CD4-positive, alpha-beta T cell (primary cell): ENCODE measurements around the gene C1QTNF6. TPM values are rescaled to one million over a fixed set of nuclear protein-coding genes. Genes with fewer than 3 reads are reported as not detected.

Experiments
- ATAC-seq: fragments of 200-7000 bp; cut with Tn5 transposase; one replicate; pipeline ENCODE4 v1.10.0; 2022; ENCODE audit warnings: mild to moderate bottlenecking; ENCODE audit not compliant: poor library complexity
- CTCF ChIA-PET: fragments of 350-600 bp; sonication (Branson Sonifier 250); formaldehyde crosslinking; loops from one replicate; lab custom pipeline; 2021; ENCODE audit warnings: antibody characterized with exemption, inconsistent platforms; lab: Charles Lee
- POLR2A ChIA-PET: fragments of 350-600 bp; sonication (Branson Sonifier 250); formaldehyde crosslinking; loops from one replicate; lab custom pipeline; 2021; ENCODE audit warnings: antibody characterized with exemption, inconsistent platforms; lab: Charles Lee
- DNase-seq, 14 experiments: peaks; one replicate each; pipeline ENCODE4 v3.0.0-alpha.2; 2013 to 2020; ENCODE audit warnings: mixed read lengths in 2 of 14
- H3K27ac ChIP-seq, 2 donors: one replicate each; pipeline versions ENCODE4 v1.5.1 to v1.7.0; 2013; ENCODE audit warnings: low read length in 2 of 2, low read depth in 1 of 2, mild to moderate bottlenecking in 1 of 2
- H3K27me3 ChIP-seq, 2 experiments: 1 replicate in 1 of 2; 2 replicates in 1 of 2; pipeline versions ENCODE4 v1.6.1 to v1.7.0; 2013; ENCODE audit warnings: low read length in 2 of 2, control low read depth in 1 of 2, mild to moderate bottlenecking in 1 of 2, moderate library complexity in 1 of 2; ENCODE audit not compliant: insufficient read depth in 2 of 2, control insufficient read depth in 1 of 2
- H3K36me3 ChIP-seq: one replicate; pipeline ENCODE4 v1.6.1; 2013; ENCODE audit warnings: low read length, control low read depth; ENCODE audit not compliant: insufficient read depth
- H3K4me1 ChIP-seq: one replicate; pipeline ENCODE4 v1.6.1; 2013; ENCODE audit warnings: low read length, control low read depth; ENCODE audit not compliant: insufficient read depth
- H3K4me3 ChIP-seq: one replicate; pipeline ENCODE4 v1.5.1; 2013; ENCODE audit warnings: mild to moderate bottlenecking, low read length, moderate library complexity
- H3K9me3 ChIP-seq, 2 experiments: 1 replicate in 1 of 2; 2 replicates in 1 of 2; pipeline versions ENCODE4 v1.6.1 to v1.7.0; 2013; ENCODE audit warnings: low read length in 2 of 2, mild to moderate bottlenecking in 2 of 2, control low read depth in 1 of 2, moderate library complexity in 1 of 2; ENCODE audit not compliant: control insufficient read depth in 1 of 2, insufficient read depth in 1 of 2
- H3K27ac Mint-ChIP-seq: one replicate; pipeline ENCODE4 v1.8.0; 2020; ENCODE audit warnings: mixed read lengths
- H3K27me3 Mint-ChIP-seq: one replicate; pipeline ENCODE4 v1.8.0; 2021; ENCODE audit warnings: mixed read lengths
- H3K36me3 Mint-ChIP-seq: one replicate; pipeline ENCODE4 v1.8.0; 2021; ENCODE audit warnings: low read depth, mixed read lengths
- H3K4me1 Mint-ChIP-seq: one replicate; pipeline ENCODE4 v1.8.0; 2021; ENCODE audit warnings: low read depth, mixed read lengths
- H3K4me3 Mint-ChIP-seq: one replicate; pipeline ENCODE4 v1.8.0; 2020; ENCODE audit warnings: mild to moderate bottlenecking, mixed read lengths
- H3K9me3 Mint-ChIP-seq: one replicate; pipeline ENCODE4 v1.8.0; 2020; ENCODE audit warnings: mixed read lengths
- intact Hi-C, 2 experiments: fragments of 100-400 bp; cut with DNase I in 1 of 2; cut with micrococcal nuclease in 1 of 2; formaldehyde crosslinking; loops; one replicate each; pipeline versions ENCODE4 v1.15.1 to v1.9.0; 2023 to 2025; cut with DNase I, micrococcal nuclease
- total RNA-seq, 174 experiments: library from RNA in 2 of 174; stranded (reverse) in 2 of 174; gene quantifications; one replicate each; pipeline ENCODE4 v1.2.3 and lab custom pipeline; 2021 to 2026
- TF ChIP-seq, protein P1 (sequence below): fragments of 200-600 bp; IDR thresholded peaks from one replicate; pipeline ENCODE4 v1.8.0; 2022; ENCODE audit warnings: antibody characterized with exemption, mild to moderate bottlenecking

Gene C1QTNF6
- total RNA-seq, 2 experiments from 2014 or later, result 11.9 to 12.1 TPM

GRCh38 chr22:37162221-37163095 is 25.6 kb downstream of the C1QTNF6 start:
- DNase-seq (peak; percentile 47 to 88 (median 56)), ATAC-seq (peak; percentile 80)
- Mint-ChIP-seq H3K4me3 (peak overlapping the region; percentile 76), H3K27me3 (no peaks in the 10 kb centered on the region), H3K27ac (peak overlapping the region; percentile 94), H3K4me1 (peaks cover 58% of the 10 kb centered on the region), H3K36me3 (no peaks in the 10 kb centered on the region), H3K9me3 (no peaks in the 10 kb centered on the region)
- intact Hi-C loops, result loop anchor here in 1 of 2 experiments (1.0 kb wide), 1 partner anchor 40 kb away; no protein-coding TSS in a partner anchor
- Histone ChIP-seq H3K36me3 (no peaks in the 10 kb centered on the region), H3K27ac (peak overlapping the region; percentile 18 to 79), H3K27me3 (no peaks in the 10 kb centered on the region), H3K9me3 (peaks cover 0 to 9% of the 10 kb centered on the region in 2 experiments), H3K4me1 (peaks cover 77% of the 10 kb centered on the region), H3K4me3 (peak overlapping the region; percentile 10)
- CTCF ChIA-PET, result interaction anchor here (0.9 to 1.7 kb wide), 8 partner anchors 11 to 84 kb away, joined by 3 to 8 read pairs (median 4); partner anchors contain the start of gene IL2RB
- POLR2A ChIA-PET, result interaction anchor here (0.6 to 7.0 kb wide), 11 partner anchors 14 to 1240 kb away, joined by 3 to 62 read pairs (median 4); partner anchors contain the start of gene IL2RB
- TF ChIP-seq, protein P1, sequence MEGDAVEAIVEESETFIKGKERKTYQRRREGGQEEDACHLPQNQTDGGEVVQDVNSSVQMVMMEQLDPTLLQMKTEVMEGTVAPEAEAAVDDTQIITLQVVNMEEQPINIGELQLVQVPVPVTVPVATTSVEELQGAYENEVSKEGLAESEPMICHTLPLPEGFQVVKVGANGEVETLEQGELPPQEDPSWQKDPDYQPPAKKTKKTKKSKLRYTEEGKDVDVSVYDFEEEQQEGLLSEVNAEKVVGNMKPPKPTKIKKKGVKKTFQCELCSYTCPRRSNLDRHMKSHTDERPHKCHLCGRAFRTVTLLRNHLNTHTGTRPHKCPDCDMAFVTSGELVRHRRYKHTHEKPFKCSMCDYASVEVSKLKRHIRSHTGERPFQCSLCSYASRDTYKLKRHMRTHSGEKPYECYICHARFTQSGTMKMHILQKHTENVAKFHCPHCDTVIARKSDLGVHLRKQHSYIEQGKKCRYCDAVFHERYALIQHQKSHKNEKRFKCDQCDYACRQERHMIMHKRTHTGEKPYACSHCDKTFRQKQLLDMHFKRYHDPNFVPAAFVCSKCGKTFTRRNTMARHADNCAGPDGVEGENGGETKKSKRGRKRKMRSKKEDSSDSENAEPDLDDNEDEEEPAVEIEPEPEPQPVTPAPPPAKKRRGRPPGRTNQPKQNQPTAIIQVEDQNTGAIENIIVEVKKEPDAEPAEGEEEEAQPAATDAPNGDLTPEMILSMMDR, result peak; percentile 14

DNA sequence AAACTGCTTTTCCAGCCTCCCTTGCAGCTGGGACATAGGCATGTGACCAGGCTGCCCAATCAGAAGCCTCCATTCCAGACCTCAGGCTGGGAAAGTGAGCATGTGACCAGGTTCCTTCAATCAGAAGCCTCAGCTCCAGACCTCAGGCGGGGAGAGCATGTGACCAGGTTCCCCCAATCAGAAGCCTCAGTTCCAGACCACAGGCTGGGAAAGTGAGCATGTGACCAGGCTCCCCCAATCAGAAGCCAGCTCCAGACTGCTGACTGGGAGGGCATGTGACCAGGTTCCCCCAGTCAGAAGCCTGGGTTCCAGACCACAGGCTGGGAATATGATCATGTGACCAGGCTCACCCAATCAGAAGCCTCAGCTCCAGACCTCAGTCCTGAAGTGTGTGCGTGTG is 26.6 kb downstream of the C1QTNF6 start:
- peaks cover 50% of the 10 kb centered on the region for H3K4me1 Mint-ChIP-seq
- no peaks in the 10 kb centered on the region for H3K27me3 Mint-ChIP-seq
- H3K4me3 Mint-ChIP-seq, result no peak overlapping the region
- Histone ChIP-seq H3K27ac (peak overlapping the region in 1 of 2 donors; percentile 79), H3K4me1 (peaks cover 67% of the 10 kb centered on the region), H3K27me3 (no peaks in the 10 kb centered on the region), H3K9me3 (peaks cover 0 to 9% of the 10 kb centered on the region in 2 experiments), H3K4me3 (no peak overlapping the region), H3K36me3 (no peaks in the 10 kb centered on the region)
- no peaks in the 10 kb centered on the region for H3K9me3 Mint-ChIP-seq
- ATAC-seq, result no peak
- intact Hi-C loops, result no loop called here
- ChIA-PET POLR2A (interaction anchor here (1.0 to 7.0 kb wide), 5 partner anchors 13 to 83 kb away, joined by 3 to 62 read pairs (median 5); partner anchors contain the start of gene IL2RB), CTCF (interaction anchor here (1.3 to 1.5 kb wide), 3 partner anchors 14 to 62 kb away, joined by 3 to 8 read pairs (median 7); no protein-coding TSS in a partner anchor)
- peak overlapping the region; percentile 33 for H3K27ac Mint-ChIP-seq
- TF ChIP-seq, protein P1, result no peak
- no peaks in the 10 kb centered on the region for H3K36me3 Mint-ChIP-seq
- DNase-seq, result peak in 2 of 14 experiments; percentile 36 to 63

DNA sequence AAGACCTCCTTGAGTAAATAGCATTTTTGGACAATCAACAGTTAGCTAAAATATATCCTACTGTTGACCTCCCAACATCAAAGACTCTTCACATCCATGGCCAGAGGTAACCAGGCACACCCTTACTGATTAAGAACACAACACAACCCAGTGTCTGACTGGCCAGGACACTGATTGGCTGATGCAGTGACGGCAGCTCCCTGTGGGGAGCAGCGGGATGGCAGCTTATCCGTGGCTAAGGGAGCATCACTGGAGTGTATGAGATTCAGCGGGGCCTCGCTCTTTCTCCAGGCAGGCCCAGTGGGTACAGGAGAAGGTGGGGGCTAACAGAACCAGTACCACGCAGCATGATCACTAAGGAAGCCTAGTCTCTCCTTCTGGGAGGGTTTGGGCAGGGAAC is 28.0 kb downstream of the C1QTNF6 start:
- TF ChIP-seq, protein P1, result no peak
- POLR2A ChIA-PET, result no interaction called here
- Mint-ChIP-seq H3K4me3 (no peak overlapping the region), H3K4me1 (peaks cover 38% of the 10 kb centered on the region), H3K27me3 (no peaks in the 10 kb centered on the region), H3K36me3 (no peaks in the 10 kb centered on the region), H3K9me3 (no peaks in the 10 kb centered on the region), H3K27ac (peak overlapping the region; percentile 5)
- Histone ChIP-seq H3K4me1 (peaks cover 53% of the 10 kb centered on the region), H3K9me3 (peaks cover 0 to 9% of the 10 kb centered on the region in 2 experiments), H3K4me3 (no peak overlapping the region), H3K27me3 (no peaks in the 10 kb centered on the region), H3K27ac (no peak overlapping the region), H3K36me3 (no peaks in the 10 kb centered on the region)
- ATAC-seq (no peak), DNase-seq (no peak)
- intact Hi-C loops, result no loop called here
- CTCF ChIA-PET, result interaction anchor here (1.4 kb wide), 1 partner anchor 10 kb away, joined by 3 read pairs; no protein-coding TSS in a partner anchor
